Activated naive CD8-positive, alpha-beta T cell (primary cell): ENCODE measurements around the gene SPATA20.

Experiments
- H3K27ac Mint-ChIP-seq: one replicate; pipeline ENCODE4 v1.8.0; 2021; ENCODE audit warnings: mixed read lengths
- H3K27me3 Mint-ChIP-seq: one replicate; pipeline ENCODE4 v1.8.0; 2021; ENCODE audit warnings: mixed read lengths
- H3K36me3 Mint-ChIP-seq: one replicate; pipeline ENCODE4 v1.8.0; 2021; ENCODE audit warnings: mixed read lengths
- H3K4me1 Mint-ChIP-seq: one replicate; pipeline ENCODE4 v1.8.0; 2021; ENCODE audit warnings: low read depth, mixed read lengths
- H3K4me3 Mint-ChIP-seq: one replicate; pipeline ENCODE4 v1.8.0; 2021; ENCODE audit warnings: mild to moderate bottlenecking, mixed read lengths
- H3K9me3 Mint-ChIP-seq: one replicate; pipeline ENCODE4 v1.8.0; 2021; ENCODE audit warnings: low read depth, mixed read lengths

Gene SPATA20

DNA sequence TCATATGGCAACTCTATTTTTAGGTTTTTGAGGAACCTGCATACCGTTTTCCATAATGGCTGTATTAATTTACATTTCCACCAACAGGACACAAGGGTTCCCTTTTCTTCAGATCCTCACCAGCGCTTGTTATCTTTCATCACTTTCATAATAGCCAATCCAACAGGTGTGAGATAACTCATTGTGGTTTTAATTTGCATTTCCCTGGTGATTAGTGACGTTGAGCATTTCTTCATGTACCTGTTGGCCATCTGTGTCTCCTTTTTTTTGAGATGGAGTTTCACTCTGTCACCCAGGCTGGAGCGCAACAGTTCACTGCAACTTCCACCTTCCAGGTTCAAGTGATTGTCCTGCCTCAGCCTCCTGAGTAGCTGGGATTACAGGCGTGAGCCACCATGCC lies 51.5 kb downstream of the SPATA20 start:
- Mint-ChIP-seq H3K4me1 (no peaks in the 10 kb centered on the region), H3K27me3 (peaks cover 3% of the 10 kb centered on the region), H3K27ac (no peak overlapping the region), H3K36me3 (no peaks in the 10 kb centered on the region), H3K9me3 (no peaks in the 10 kb centered on the region), H3K4me3 (no peak overlapping the region)

GRCh38 chr17:50599606-50600005 lies 52.6 kb downstream of the SPATA20 start:
- Mint-ChIP-seq H3K4me1 (no peaks in the 10 kb centered on the region), H3K9me3 (no peaks in the 10 kb centered on the region), H3K36me3 (no peaks in the 10 kb centered on the region), H3K27me3 (peaks cover 5% of the 10 kb centered on the region), H3K27ac (no peak overlapping the region), H3K4me3 (no peak overlapping the region)

- no peaks in the 10 kb centered on the region for H3K9me3 Mint-ChIP-seq
- H3K4me1 Mint-ChIP-seq = no peaks in the 10 kb centered on the region
- H3K4me3 Mint-ChIP-seq = no peak overlapping the region
- peaks cover 5% of the 10 kb centered on the region for H3K27me3 Mint-ChIP-seq
- no peaks in the 10 kb centered on the region for H3K36me3 Mint-ChIP-seq
- no peak overlapping the region for H3K27ac Mint-ChIP-seq
Observed at GRCh38 chr17:50601823-50602375, 54.9 kb downstream of the SPATA20 start.

DNA sequence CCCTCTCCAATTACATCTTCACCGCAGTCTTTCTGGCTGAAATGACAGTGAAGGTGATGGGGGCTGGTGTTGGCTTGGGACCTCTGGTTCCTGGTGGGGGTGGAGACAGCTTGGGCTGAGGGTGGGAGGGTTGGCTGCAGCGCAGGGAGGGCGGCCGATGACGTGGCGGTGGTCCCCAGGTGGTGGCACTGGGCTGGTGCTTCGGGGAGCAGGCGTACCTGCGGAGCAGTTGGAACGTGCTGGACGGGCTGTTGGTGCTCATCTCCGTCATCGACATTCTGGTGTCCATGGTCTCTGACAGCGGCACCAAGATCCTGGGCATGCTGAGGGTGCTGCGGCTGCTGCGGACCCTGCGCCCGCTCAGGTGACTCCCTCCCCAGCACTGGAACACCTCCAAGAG lies 55.9 kb downstream of the SPATA20 start:
- Mint-ChIP-seq H3K36me3 (no peaks in the 10 kb centered on the region), H3K4me1 (no peaks in the 10 kb centered on the region), H3K4me3 (no peak overlapping the region), H3K27me3 (peaks cover 5% of the 10 kb centered on the region), H3K9me3 (no peaks in the 10 kb centered on the region), H3K27ac (no peak overlapping the region)

DNA sequence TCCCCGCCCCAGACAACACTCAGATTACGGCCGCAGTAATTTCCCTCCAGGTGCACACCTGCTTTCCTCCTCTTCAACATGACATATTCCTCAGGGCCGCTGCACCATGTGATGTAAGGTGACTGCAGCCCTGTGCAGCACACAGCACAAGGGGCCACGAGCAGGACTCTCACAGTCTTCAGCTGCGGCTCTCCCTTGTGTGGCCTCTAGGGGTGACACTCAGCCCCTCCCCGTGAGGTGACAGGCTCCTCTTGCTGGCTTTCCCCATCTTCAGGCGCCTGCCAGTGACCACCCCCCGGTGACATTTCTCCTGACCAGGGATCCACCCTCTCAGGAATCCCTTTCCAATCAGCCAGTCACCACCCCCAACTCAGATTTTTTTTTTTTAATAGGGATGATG lies 56.4 kb downstream of the SPATA20 start:
- Mint-ChIP-seq H3K4me3 (no peak overlapping the region), H3K27me3 (peaks cover 5% of the 10 kb centered on the region), H3K9me3 (no peaks in the 10 kb centered on the region), H3K4me1 (no peaks in the 10 kb centered on the region), H3K27ac (no peak overlapping the region), H3K36me3 (no peaks in the 10 kb centered on the region)

GRCh38 chr17:50604513-50604912 lies 57.5 kb downstream of the SPATA20 start:
- Mint-ChIP-seq H3K27me3 (peaks cover 5% of the 10 kb centered on the region), H3K9me3 (no peaks in the 10 kb centered on the region), H3K36me3 (no peaks in the 10 kb centered on the region), H3K4me3 (no peak overlapping the region), H3K4me1 (no peaks in the 10 kb centered on the region), H3K27ac (no peak overlapping the region)

DNA sequence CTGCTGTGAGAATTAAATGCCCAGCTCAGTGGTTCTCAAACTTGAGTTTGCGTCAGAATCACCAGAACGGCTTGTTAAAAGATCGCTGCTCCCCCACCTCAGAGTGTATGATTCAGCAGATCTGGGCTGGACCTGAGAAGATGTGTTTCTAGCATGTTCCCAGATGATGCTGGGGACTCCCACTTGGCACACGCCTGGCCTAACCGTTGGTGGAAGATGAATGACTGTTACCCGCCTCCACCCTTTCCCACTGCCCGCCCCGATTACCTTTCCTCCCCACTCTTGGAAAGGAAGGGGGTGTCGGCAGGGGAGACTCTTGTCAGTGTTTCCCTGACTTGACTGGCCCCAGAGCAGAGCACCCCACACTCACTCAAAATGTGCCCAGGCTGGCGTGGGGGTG lies 58.5 kb downstream of the SPATA20 start:
- Mint-ChIP-seq H3K4me1 (no peaks in the 10 kb centered on the region), H3K27ac (no peak overlapping the region), H3K27me3 (peaks cover 5% of the 10 kb centered on the region), H3K36me3 (no peaks in the 10 kb centered on the region), H3K4me3 (no peak overlapping the region), H3K9me3 (no peaks in the 10 kb centered on the region)
